ENCODE measurements around the gene PUS7.

- TF ChIP-seq CTCF (IDR thresholded peaks at IDR 0.05), result no peak
- no peak for TF ChIP-seq POLR2A (IDR thresholded peaks at IDR 0.05)
Measured at GRCh38 chr7:105413887-105414437, 108.1 kb downstream of the PUS7 start.
